ENCODE measurements around the gene NECAB2. TPM values are rescaled to one million over a fixed set of nuclear protein-coding genes. Genes with fewer than 3 reads are reported as not detected.

NECAB2 gene
- total RNA-seq, 4 donors from 2014 or later: 0.90 TPM; not detected in 3

GRCh38 chr16:83943516-83944050 lies 24.5 kb upstream of the NECAB2 start:
- TF ChIP-seq CTCF (IDR thresholded peaks at IDR 0.05) (no peak), POLR2A (IDR thresholded peaks at IDR 0.05) (no peak), EP300 (IDR thresholded peaks at IDR 0.05) (no peak)
- no peak overlapping the region for H3K4me3 ChIP-seq
- H3K27ac ChIP-seq: no peak overlapping the region
- DNase-seq (ENCODE audit: low spot score in 2 of 2): no peak
- no peaks in the 10 kb centered on the region for H3K27me3 ChIP-seq
- H3K4me1 ChIP-seq: no peaks in the 10 kb centered on the region
- 73 to 91% methylated on average over 10 of the region's 10 CpGs for WGBS, 2 donors
- H3K9me3 ChIP-seq: no peaks in the 10 kb centered on the region
- no peaks in the 10 kb centered on the region for H3K36me3 ChIP-seq

GRCh38 chr16:83945587-83945986 lies 22.5 kb upstream of the NECAB2 start:
- H3K27ac ChIP-seq: no peak overlapping the region
- H3K9me3 ChIP-seq: no peaks in the 10 kb centered on the region
- H3K4me1 ChIP-seq: no peaks in the 10 kb centered on the region
- WGBS, 2 donors: 88 to 90% methylated on average over 10 of the region's 10 CpGs
- H3K4me3 ChIP-seq: no peak overlapping the region
- no peak for DNase-seq (ENCODE audit: low spot score in 2 of 2)
- TF ChIP-seq EP300 (IDR thresholded peaks at IDR 0.05) (no peak), CTCF (IDR thresholded peaks at IDR 0.05) (no peak), POLR2A (IDR thresholded peaks at IDR 0.05) (no peak)
- H3K27me3 ChIP-seq: no peaks in the 10 kb centered on the region
- H3K36me3 ChIP-seq: peaks cover 0 to 6% (median 0%) of the 10 kb centered on the region in 3 donors

GRCh38 chr16:83946154-83946780 lies 21.8 kb upstream of the NECAB2 start:
- no peak for DNase-seq (ENCODE audit: low spot score in 2 of 2)
- Histone ChIP-seq H3K9me3 (no peaks in the 10 kb centered on the region), H3K4me1 (no peaks in the 10 kb centered on the region), H3K27ac (no peak overlapping the region), H3K27me3 (no peaks in the 10 kb centered on the region), H3K36me3 (peaks cover 0 to 6% (median 0%) of the 10 kb centered on the region in 3 donors), H3K4me3 (no peak overlapping the region)
- WGBS, 2 donors: 80 to 84% methylated on average over 20 to 23 of the region's 24 CpGs
- TF ChIP-seq CTCF (IDR thresholded peaks at IDR 0.05): no peak
- TF ChIP-seq EP300 (IDR thresholded peaks at IDR 0.05): no peak
- no peak for TF ChIP-seq POLR2A (IDR thresholded peaks at IDR 0.05)

- Histone ChIP-seq H3K36me3 (peaks cover 0 to 6% (median 0%) of the 10 kb centered on the region in 3 donors), H3K4me1 (no peaks in the 10 kb centered on the region), H3K4me3 (no peak overlapping the region), H3K27ac (no peak overlapping the region), H3K9me3 (no peaks in the 10 kb centered on the region), H3K27me3 (no peaks in the 10 kb centered on the region)
- 73 to 85% methylated on average over 18 to 19 of the region's 21 CpGs for WGBS, 2 donors
- no peak for TF ChIP-seq EP300 (IDR thresholded peaks at IDR 0.05)
- no peak for TF ChIP-seq POLR2A (IDR thresholded peaks at IDR 0.05)
- no peak for TF ChIP-seq CTCF (IDR thresholded peaks at IDR 0.05)
- DNase-seq (ENCODE audit: low spot score in 2 of 2): no peak
These were observed 21.1 kb upstream of the NECAB2 start for GRCh38 chr16:83946781-83947566.

All from tibial nerve (tissue), 4 donors.